ENCODE data around the gene DOCK7.
A peak's percentile ranks its signal among the peaks of the same experiment; 100 is the strongest.
"Not testable (repeated sequence)": the region's sequence is repeated elsewhere in the genome, so short reads cannot be mapped to it uniquely, and the experiment has no call there.

Gene DOCK7

GRCh38 chr1:62694479-62694878, 6.3 kb upstream of the DOCK7 start:
- not testable (repeated sequence) for DNase-seq (ENCODE audit: low spot score)

- DNase-seq (ENCODE audit: low spot score) = no peak
Observed at GRCh38 chr1:62693123-62693522, 4.9 kb upstream of the DOCK7 start.

GRCh38 chr1:62691062-62691844, 3.1 kb upstream of the DOCK7 start:
- no peak for DNase-seq (ENCODE audit: low spot score)

GRCh38 chr1:62689524-62689923, 1.3 kb upstream of the DOCK7 start:
- DNase-seq (ENCODE audit: low spot score) = peak; percentile 56

- DNase-seq (ENCODE audit: low spot score) = no peak
Observed at GRCh38 chr1:62688687-62689085, 500 bp upstream of the DOCK7 start.

- DNase-seq (ENCODE audit: low spot score) = peak; percentile 26
Observed at GRCh38 chr1:62687421-62687902, 724 bp downstream of the DOCK7 start.

GRCh38 chr1:62686822-62687221, 1.4 kb downstream of the DOCK7 start:
- DNase-seq (ENCODE audit: low spot score) = no peak

GRCh38 chr1:62685431-62685859, 2.7 kb downstream of the DOCK7 start:
- peak; percentile 39 for DNase-seq (ENCODE audit: low spot score)

- DNase-seq (ENCODE audit: low spot score) = peak; percentile 23
Observed at GRCh38 chr1:62682531-62682930, 5.7 kb downstream of the DOCK7 start.

- DNase-seq (ENCODE audit: low spot score) = not testable (repeated sequence)
Observed at GRCh38 chr1:62680992-62681391, 7.2 kb downstream of the DOCK7 start.

GRCh38 chr1:62677822-62678221, 10.4 kb downstream of the DOCK7 start:
- not testable (repeated sequence) for DNase-seq (ENCODE audit: low spot score)

- peak; percentile 44 for DNase-seq (ENCODE audit: low spot score)
Observed at GRCh38 chr1:62676611-62677356, 11.4 kb downstream of the DOCK7 start.

- no peak for DNase-seq (ENCODE audit: low spot score)
Observed at GRCh38 chr1:62673629-62674028, 14.6 kb downstream of the DOCK7 start.

- no peak for DNase-seq (ENCODE audit: low spot score)
Observed at GRCh38 chr1:62672029-62672428, 16.2 kb downstream of the DOCK7 start.

- DNase-seq (ENCODE audit: low spot score) = no peak
Observed at GRCh38 chr1:62654744-62655143, 33.4 kb downstream of the DOCK7 start.

- no peak for DNase-seq (ENCODE audit: low spot score)
Observed at GRCh38 chr1:62652387-62652786, 35.8 kb downstream of the DOCK7 start.

GRCh38 chr1:62643283-62643682, 44.9 kb downstream of the DOCK7 start:
- no peak for DNase-seq (ENCODE audit: low spot score)

GRCh38 chr1:62637392-62638105, 50.6 kb downstream of the DOCK7 start:
- DNase-seq (ENCODE audit: low spot score) = no peak

- no peak for DNase-seq (ENCODE audit: low spot score)
Observed at GRCh38 chr1:62628506-62628905, 59.7 kb downstream of the DOCK7 start.

- DNase-seq (ENCODE audit: low spot score) = no peak
Observed at GRCh38 chr1:62625415-62625814, 62.8 kb downstream of the DOCK7 start.

- peak; percentile 60 for DNase-seq (ENCODE audit: low spot score)
Observed at GRCh38 chr1:62621907-62622306, 66.3 kb downstream of the DOCK7 start.

- no peak for DNase-seq (ENCODE audit: low spot score)
Observed at GRCh38 chr1:62613890-62614289, 74.3 kb downstream of the DOCK7 start.

GRCh38 chr1:62613325-62613727, 74.9 kb downstream of the DOCK7 start:
- DNase-seq (ENCODE audit: low spot score) = no peak

Data from AG08396 (cell line).